ENCODE results near the gene RELN.
"Not testable (repeated sequence)": the region's sequence is repeated elsewhere in the genome, so short reads cannot be mapped to it uniquely, and the experiment has no call there.

The RELN gene

GRCh38 chr7:103902917-103903316, 86.5 kb downstream of the RELN start:
- no peak overlapping the region for H3K27ac ChIP-seq
- TF ChIP-seq ZFX (IDR thresholded peaks at IDR 0.05; ENCODE audit: borderline replicate concordance) = no peak
- TF ChIP-seq CTCF (IDR thresholded peaks at IDR 0.05) = no peak

- H3K27ac ChIP-seq = not testable (repeated sequence)
These were observed 92.6 kb downstream of the RELN start for GRCh38 chr7:103896826-103897225.

GRCh38 chr7:103894656-103895596, 94.5 kb downstream of the RELN start:
- no peak for TF ChIP-seq CTCF (IDR thresholded peaks at IDR 0.05)
- TF ChIP-seq ZFX (IDR thresholded peaks at IDR 0.05; ENCODE audit: borderline replicate concordance) = no peak
- H3K27ac ChIP-seq = no peak overlapping the region

- H3K27ac ChIP-seq = no peak overlapping the region
- no peak for TF ChIP-seq ZFX (IDR thresholded peaks at IDR 0.05; ENCODE audit: borderline replicate concordance)
- TF ChIP-seq CTCF (IDR thresholded peaks at IDR 0.05) = no peak
These were observed 96.1 kb downstream of the RELN start for GRCh38 chr7:103893350-103893749.

- TF ChIP-seq CTCF (IDR thresholded peaks at IDR 0.05) (no peak), ZFX (IDR thresholded peaks at IDR 0.05; ENCODE audit: borderline replicate concordance) (no peak)
- no peak overlapping the region for H3K27ac ChIP-seq
These were observed 100.0 kb downstream of the RELN start for GRCh38 chr7:103889451-103889850.

GRCh38 chr7:103888603-103889153, 100.8 kb downstream of the RELN start:
- TF ChIP-seq ZFX (IDR thresholded peaks at IDR 0.05; ENCODE audit: borderline replicate concordance) = no peak
- TF ChIP-seq CTCF (IDR thresholded peaks at IDR 0.05) = no peak
- H3K27ac ChIP-seq = no peak overlapping the region

GRCh38 chr7:103887853-103888602, 101.4 kb downstream of the RELN start:
- no peak overlapping the region for H3K27ac ChIP-seq
- TF ChIP-seq ZFX (IDR thresholded peaks at IDR 0.05; ENCODE audit: borderline replicate concordance) (no peak), CTCF (IDR thresholded peaks at IDR 0.05) (peak; percentile 31; the same call in 1 of the 2 replicates)

Data from 22Rv1 (cell line).